ENCODE data around the gene TMX4. TPM values are rescaled to one million over a fixed set of nuclear protein-coding genes. Genes with fewer than 3 reads are reported as not detected.

The TMX4 gene
- total RNA-seq, 1 donor from 2014 or later, result 53.4 TPM

DNA sequence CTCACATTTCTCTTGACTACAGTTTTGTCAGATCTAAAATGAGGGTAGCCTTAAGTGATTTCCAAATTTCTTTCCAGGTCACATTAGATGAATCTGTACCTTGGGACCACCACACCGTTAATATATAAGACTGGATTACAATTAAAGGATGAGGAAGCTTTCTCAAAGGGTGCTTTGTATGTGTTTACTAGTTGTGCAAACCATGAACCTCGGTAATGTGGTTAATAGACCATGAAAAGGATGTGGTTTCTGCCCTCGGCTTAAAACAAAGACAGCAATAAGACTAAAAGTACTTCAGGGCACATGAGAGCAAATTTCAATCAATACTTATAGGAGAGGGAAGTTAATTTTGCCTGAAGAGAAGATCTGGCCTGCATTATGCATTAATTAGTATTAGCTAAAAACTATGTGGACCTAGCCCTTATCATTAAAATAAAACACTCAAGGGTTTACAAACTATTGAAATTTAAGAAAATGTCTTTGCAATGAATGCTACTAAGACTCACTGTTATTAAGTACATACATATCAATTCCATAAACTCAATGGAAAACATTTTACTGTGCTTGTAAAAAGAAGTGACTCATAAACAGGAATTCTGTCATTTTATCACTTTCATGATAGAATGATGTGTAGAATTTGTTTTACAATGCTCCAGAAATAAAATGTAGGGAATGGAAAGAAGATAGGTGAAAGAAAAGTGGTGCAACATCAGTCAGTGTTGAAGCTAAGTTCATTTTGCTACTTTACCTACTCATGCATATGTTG lies 936 bp upstream of the TMX4 start:
- no peak for DNase-seq (ENCODE audit: low spot score)

DNA sequence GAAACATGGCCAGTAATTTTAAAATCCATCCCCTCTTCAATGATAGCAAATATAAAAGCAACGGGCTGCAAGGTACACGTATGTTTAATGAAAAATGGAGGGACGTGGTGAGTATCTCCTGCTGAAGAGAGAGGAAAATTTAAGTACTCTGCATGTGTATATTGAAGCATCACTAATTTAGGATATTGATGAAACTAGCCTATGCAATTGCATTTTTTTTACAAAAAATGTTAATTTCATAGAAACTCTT lies 362 bp upstream of the TMX4 start:
- DNase-seq (ENCODE audit: low spot score), result no peak

DNA sequence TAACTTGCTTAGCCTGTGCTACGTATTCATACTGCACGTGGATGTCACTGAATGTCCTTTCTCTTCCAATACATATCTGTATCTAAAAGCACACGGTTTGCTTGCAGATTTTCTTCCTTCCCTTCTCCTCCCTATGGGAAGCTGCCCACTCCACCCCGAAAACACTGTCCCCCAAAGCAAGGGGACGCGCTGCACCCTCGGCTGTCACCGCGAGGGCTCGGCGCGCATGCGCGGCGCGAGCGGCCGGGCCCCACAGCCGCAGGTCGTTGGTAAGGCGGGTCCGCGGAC lies 659 bp downstream of the TMX4 start:
- peak; percentile 91 for DNase-seq (ENCODE audit: low spot score)

DNA sequence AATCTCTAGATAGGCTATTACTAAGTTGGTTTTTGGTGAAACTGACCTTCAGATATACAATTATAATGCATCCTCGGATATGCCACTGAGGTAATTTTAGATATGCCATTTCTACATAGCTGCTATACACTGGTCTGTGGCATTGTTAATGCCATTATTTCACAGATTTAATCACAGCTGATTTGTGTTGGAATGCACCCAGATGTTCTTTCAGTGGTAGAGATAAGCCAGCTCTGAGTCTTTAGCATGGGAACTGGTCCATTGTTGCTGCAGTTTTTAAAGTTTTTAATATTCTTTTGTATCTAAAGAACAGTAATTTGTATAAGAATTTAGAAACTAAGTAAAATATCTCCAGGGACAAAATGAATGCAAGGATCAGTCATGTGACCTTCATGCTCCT lies 6.8 kb downstream of the TMX4 start:
- no peak for DNase-seq (ENCODE audit: low spot score)

DNA sequence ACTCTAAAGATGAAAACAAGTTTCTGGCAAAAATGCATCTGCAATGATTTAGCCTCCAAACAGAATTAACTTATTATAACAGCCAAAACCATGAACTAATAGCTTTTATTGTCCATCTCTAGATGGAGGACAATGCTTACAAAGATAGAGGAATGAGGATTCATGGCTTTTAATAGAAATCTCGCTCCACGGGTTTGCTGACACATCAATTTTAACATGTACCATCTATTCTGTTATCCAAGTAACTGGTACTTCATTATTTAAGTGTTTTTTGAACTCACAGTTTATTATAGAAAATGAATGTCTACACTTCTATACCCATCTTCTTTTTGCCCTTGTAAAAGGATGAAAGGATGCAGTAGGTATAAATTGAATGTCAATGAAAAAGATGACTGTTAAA lies 10.8 kb downstream of the TMX4 start:
- DNase-seq (ENCODE audit: low spot score), result no peak

DNA sequence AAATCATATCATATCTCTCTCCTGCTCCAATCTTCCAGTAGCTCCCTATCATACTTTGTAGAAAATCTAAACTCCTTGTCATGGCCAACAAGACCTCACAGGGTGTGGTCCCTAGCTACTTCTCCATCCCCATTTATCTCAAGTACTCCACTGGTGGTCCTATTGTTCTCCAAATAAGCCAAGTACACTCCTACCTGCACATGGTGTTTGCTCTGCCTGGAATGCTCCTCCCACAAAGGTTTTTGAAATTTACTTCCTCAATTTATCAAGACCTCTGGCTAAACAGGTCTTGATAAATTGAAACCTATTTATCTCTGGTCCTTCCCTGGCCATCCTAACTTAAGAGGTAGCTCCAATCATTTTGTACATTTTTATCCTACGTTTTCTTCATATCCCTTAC lies 12.1 kb downstream of the TMX4 start:
- DNase-seq (ENCODE audit: low spot score), result no peak

DNA sequence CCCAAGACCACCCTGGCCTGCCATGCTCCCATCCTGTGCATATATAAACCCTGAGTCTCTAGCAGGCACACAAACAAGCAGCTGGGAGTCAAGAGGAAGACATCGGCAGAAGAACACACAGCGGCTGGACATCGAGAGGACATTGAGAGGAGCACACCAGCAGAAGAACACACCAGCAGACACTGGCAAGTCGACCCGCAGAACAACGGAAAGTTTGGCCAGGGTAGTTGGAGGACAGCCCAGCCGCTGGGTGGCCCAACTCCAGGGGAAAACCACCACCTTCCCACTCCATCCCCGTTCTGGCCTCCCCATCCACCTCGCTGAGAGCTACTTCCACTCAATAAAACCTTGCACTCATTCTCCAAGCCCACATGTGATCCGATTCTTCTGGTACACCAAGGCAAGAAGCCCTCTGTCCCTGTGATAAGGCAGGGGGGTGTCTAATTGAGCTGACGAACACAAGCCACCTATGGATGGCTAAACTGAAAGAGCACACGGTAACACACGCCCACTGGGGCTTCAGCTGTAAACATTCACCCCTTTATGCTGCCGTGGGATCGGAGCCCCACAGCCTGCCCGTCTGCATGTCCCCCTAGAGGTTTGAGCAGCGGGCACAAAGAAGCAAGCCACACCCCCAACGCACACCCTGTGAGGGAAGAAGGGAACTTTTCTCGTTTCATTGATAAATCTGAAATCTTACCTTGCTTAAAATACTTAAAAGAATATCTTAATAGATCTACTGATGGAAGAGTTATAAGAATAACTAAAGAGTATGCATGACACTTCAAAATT lies 13.8 kb downstream of the TMX4 start:
- no peak for DNase-seq (ENCODE audit: low spot score)

DNA sequence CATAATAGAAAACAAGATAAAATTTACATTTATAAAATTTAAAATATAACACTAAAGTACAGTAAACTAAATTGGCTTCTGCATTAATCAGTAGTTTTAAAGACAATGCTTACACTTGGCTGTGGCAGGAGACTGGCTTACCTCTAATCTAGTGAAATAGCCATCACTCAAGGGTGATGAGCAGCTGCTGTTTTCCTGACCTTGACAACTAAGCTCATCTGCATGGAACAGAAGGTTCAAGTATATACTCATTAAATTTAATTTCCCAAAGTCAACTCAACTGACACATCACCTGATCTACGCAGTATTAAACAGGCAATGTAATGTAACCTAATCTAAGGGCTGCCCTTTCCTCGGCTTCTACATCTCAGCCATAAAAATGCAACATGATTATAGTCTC lies 14.5 kb downstream of the TMX4 start:
- DNase-seq (ENCODE audit: low spot score), result no peak

DNA sequence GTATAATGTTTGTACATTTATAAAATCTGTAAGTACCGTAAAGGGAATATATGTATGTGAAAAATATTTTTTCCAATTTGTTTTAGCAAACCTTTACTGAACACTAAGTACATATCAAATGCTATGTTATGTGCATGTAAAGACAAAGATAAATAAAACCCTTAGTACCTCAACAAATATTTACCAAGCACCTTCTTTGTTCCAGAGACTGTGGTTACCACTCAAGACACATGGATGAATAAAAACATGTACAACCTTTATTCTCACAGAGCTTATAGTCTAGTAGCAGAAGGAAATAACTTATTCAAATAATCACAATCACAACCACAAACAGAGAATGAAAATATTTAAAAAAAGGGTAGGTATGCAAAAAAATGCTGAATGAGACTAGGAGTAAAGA lies 17.5 kb downstream of the TMX4 start:
- no peak for DNase-seq (ENCODE audit: low spot score)

DNA sequence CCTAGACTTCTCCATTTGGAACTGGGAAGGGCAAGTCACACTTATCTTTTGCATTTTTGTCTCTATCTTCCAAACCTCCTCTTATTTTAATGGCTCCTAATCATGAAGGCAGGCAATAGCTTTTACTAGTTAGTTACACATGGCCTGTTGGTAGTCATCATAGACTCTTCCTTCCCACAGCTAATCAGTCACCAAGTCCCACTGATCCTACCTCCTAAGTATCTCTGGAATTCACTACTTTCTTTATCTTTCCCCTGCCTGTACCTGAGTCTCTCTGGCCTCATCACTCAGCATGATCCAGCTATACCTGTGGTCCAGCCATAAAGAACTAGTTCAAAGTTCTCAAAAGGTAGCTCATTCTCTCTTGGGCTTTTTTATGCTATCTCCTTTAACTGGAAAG lies 18.8 kb downstream of the TMX4 start:
- DNase-seq (ENCODE audit: low spot score), result no peak

DNA sequence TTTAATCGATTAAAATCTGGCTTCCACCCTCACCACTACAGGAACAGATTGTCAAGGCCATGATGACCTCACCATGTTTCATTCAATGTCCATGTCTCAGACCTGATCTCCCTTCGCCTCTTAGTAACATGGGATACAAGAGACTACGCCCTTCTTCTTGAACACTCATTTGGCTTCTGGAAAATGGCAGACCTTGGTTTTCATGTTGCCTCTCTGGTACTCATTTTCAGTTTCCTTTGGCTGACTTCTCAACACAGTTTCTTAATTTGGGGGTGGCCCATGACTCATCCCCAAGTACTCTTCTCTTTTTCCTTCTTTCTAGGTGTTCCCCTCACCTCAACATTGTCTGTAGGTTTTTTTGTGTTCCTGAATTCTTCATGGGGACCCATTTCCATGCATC lies 22.7 kb downstream of the TMX4 start:
- no peak for DNase-seq (ENCODE audit: low spot score)

DNA sequence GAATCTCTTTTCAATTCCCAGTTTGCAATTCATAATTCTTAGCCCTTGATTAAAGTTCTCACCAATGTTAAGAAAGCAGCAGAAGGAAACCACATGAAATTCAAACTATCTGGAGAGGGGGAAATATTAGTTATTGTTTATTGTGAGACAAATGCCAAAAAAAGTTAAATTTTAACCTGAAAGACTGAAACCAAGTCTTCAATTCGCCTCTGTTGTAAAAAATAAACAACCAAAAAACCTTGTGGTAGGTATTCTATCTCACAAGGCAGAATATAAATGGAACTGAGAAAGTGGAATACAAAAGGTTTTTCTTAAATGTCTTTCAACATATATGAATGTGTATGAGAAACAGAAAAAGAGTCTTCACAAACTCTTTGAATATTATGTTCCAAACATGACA lies 24.8 kb downstream of the TMX4 start:
- DNase-seq (ENCODE audit: low spot score), result no peak

DNA sequence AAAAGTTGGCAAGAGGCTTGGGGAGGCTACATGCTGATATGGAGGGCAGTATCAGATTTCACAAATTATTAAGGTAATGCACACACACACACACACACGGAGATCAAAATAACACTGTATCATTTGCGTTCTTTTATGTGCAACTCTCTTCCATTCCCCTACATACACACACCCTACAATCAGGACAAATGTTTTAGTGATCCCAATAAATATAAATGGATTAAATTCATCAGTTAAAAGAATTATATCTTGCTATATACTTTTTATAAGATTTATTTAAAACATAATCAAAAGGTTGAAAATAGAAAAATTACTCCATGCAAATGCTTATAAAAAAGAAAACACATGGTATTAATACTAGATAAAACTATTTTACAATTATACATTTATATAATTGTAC lies 25.9 kb downstream of the TMX4 start:
- no peak for DNase-seq (ENCODE audit: low spot score)

DNA sequence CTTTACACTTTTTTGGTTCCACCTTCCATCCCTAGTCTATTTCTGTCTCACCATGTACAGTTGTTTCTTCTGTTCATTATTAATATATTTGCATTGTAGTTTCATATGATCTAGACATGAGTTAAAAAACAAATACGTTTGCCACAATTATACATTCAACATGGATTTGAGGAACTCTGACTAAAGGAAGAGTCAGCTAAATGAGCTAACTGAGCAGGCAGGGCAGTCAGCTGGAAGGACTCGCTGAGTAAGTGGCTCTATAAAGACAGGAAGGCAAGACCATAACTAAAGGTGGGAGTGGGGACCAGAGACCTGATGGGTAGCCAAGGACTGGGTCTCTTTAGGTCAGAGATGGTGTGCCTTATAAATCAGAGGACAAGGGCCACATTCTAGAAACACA lies 26.3 kb downstream of the TMX4 start:
- no peak for DNase-seq (ENCODE audit: low spot score)

DNA sequence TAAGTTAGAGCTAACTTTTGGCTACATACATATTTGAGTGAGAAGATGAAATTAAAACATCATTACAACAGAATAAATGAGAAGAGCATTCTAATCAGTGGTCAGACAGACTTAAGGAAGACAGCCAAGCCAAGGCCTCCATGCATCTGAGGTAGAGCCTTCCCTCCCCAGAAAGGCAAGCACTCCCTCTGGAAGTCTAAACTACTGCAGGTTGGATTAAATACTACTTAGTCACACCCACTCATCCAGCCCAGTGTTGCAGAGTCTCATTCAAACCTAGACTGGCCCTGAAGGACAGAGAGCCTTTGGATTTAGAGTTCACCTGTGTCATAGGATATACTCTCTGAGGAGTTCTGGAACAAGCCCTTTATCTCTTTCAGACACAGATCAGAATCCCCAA lies 29.2 kb downstream of the TMX4 start:
- DNase-seq (ENCODE audit: low spot score), result no peak

DNA sequence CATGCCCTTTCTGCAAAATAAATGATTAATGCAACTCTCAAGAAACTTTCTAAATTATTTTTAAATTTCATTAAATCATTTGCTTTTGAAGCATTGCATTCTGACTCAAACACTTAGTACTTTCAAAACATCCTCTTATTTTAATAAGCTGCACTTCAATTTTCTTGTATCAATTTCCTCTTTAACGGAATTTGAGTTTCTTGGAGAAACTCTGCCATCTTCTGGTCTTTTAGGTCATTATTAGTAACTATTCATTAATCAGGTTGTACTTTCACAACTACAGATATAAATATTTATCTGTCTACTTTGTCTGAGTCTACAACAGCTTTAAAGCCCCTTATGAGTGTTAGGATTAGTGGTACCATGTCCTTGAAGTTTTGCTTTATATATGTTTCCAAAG lies 30.2 kb downstream of the TMX4 start:
- no peak for DNase-seq (ENCODE audit: low spot score)

DNA sequence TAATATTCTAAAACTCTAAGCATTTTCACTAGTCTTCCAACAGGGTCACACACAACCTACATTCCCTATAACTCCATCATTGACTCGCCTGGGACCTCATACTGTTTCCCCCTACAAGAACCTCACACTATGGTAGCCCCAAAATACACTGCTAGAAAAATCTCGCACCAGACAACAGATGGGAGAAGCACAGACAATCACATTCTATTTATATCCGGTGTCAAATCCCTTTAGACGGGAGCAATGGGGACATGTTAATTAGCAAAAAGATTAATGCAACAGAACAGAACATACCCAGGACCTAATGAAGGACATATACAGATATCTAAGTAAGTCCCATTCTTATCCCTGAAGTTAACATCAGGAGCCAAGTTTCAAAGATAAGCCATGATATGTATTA lies 33.6 kb downstream of the TMX4 start:
- DNase-seq (ENCODE audit: low spot score), result no peak

DNA sequence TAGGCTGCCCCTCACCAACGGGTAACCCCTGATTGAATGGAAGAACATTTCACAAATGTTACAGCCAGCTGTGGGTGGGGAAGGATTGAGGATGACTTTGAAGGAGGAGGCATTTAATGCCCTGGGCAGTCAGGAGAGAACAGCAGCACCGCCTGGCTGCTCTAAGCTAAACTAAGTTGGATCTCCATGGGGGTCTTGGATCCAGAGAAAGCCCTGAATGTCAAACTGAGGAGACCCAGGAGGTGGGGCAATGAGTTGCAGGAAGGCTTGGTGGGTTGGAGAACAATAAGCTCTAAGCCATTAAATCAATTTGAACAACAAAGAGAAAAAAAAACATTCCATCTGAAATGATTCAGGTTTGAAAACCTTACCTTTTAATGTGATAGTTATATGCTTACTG lies 35.4 kb downstream of the TMX4 start:
- DNase-seq (ENCODE audit: low spot score), result no peak

DNA sequence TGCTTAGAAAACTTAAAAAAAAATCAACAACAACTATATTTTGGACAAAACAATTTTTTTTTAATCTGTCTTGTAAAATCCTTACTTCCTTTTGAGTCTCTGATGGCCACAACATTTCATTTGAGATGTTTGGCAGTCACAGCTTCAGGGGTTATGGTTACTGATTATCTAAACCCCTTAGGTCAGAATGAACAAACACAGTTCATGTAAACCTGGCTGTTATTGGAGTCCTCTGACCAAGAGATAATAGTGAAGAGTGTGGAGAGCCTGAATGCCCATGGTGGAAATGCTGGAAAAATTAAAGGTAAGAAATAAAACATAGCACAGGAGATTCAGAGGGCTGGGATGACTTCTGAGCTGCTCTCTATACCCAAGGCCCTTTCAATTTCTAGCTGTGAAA lies 38.2 kb downstream of the TMX4 start:
- no peak for DNase-seq (ENCODE audit: low spot score)

DNA sequence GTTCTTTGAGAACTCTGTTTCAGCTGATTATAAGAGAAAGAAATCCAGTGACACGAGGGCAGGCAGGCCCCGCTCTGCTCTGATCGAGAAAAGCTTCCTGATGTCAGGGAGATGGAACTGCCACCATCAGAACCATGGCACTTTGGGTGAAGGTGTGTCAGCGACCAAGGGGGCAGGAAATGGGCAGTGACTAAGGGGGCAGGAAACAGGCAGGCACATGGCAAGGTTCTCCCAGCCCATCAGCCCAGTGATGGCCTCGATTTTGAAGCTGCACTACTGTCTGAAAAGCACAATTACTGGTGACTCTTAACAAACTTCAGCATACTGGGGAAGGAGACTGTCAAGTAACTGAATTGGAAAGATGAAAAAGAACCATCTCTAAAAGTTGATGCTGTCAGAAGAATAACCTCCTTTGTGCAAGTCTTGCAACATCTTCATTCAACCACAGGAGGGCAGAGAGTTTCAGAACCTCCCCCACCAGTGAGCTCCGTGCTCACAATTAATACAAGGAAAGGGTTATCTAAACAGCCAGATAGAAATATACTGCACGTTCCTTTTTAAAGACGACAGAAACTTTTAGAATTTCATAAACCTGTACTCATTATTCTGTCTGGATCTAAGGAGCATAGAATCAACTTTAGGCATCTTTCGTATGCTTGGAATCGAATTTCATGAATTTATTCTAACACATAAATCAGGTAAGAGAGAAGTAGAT lies 39.1 kb downstream of the TMX4 start:
- DNase-seq (ENCODE audit: low spot score), result no peak

DNA sequence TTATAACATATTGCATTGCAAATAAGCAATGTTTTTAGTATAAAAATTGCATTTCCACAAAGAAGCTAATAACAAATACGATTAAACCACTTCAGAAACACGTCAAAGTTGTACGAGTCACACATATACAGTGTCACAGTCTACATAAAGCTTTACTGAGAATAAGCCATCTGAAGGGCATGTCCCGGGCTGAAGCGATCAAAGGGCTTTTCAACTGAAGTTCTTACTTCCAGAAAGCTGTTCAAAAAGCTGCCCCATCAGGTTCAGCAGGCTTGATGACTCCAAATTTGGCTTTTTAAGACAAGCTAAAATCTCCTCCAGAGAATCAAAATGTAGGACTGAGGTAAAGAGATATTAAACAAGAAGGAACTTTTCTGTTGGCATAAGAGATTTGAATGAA lies 41.9 kb downstream of the TMX4 start:
- no peak for DNase-seq (ENCODE audit: low spot score)

DNA sequence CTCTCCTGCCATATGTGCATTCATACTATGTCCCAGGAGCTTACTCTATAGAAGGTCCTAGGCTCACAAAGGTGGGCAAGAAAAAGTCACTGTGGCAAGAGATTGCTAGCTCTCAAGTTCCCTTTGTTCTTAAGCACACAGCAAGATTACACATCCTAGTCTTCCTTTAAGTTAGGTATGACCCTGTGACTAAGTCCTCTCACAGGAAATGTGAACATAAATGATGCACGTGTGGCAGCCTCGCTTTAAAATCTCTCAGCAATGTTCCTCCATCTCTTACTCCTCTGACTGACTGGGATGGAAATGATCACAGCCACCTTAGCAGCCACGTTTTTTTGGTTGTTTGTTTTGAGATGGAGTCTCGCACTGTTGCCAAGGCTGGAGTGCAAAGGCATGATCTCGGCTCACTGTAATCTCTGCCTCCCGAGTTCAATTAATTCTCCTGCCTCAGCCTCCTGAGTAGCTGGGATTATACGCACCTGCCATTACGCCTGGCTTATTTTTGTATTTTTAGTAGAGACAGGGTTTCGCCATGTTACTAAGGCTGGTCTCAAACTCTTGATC lies 43.6 kb downstream of the TMX4 start:
- no peak for DNase-seq (ENCODE audit: low spot score)
